ENCODE measurements around the gene PLEKHO2.

Gene PLEKHO2

GRCh38 chr15:64894395-64895056, 52.8 kb downstream of the PLEKHO2 start:
- no peak for DNase-seq

GRCh38 chr15:64895285-64896065, 53.8 kb downstream of the PLEKHO2 start:
- DNase-seq, result no peak

- DNase-seq, result no peak
Measured at GRCh38 chr15:64896371-64897069, 54.8 kb downstream of the PLEKHO2 start.

- no peak for DNase-seq
Measured at GRCh38 chr15:64897345-64897985, 55.8 kb downstream of the PLEKHO2 start.

GRCh38 chr15:64898406-64898805, 56.7 kb downstream of the PLEKHO2 start:
- no peak for DNase-seq

GRCh38 chr15:64901141-64901540, 59.4 kb downstream of the PLEKHO2 start:
- no peak for DNase-seq

GRCh38 chr15:64901914-64902313, 60.2 kb downstream of the PLEKHO2 start:
- no peak for DNase-seq

GRCh38 chr15:64902863-64903262, 61.1 kb downstream of the PLEKHO2 start:
- DNase-seq, result no peak

- no peak for DNase-seq
Measured at GRCh38 chr15:64903326-64903950, 61.7 kb downstream of the PLEKHO2 start.

GRCh38 chr15:64904189-64904588, 62.5 kb downstream of the PLEKHO2 start:
- DNase-seq, result no peak

GRCh38 chr15:64905119-64905831, 63.6 kb downstream of the PLEKHO2 start:
- no peak for DNase-seq

GRCh38 chr15:64905941-64906340, 64.2 kb downstream of the PLEKHO2 start:
- no peak for DNase-seq

- no peak for DNase-seq
Measured at GRCh38 chr15:64906402-64906801, 64.7 kb downstream of the PLEKHO2 start.

GRCh38 chr15:64907991-64908390, 66.3 kb downstream of the PLEKHO2 start:
- DNase-seq, result no peak

- DNase-seq, result no peak
Measured at GRCh38 chr15:64909546-64909945, 67.8 kb downstream of the PLEKHO2 start.

- peak; percentile 91 for DNase-seq
Measured at GRCh38 chr15:64911311-64912186, 69.8 kb downstream of the PLEKHO2 start, which contains the start of gene ANKDD1A. ANKDD1A (plus strand) TSS chr15:64911902; CDS start chr15:64911931, 29 bp downstream.

- DNase-seq, result peak; percentile 17
Measured at GRCh38 chr15:64912379-64913325, 70.9 kb downstream of the PLEKHO2 start.

- DNase-seq, result no peak
Measured at GRCh38 chr15:64915518-64916227, 74.0 kb downstream of the PLEKHO2 start.

- DNase-seq, result no peak
Measured at GRCh38 chr15:64916365-64916764, 74.7 kb downstream of the PLEKHO2 start.
